ENCODE results near the gene MACROD1.

MACROD1 gene

GRCh38 chr11:64115531-64116522, 50.1 kb downstream of the MACROD1 start:
- TF ChIP-seq, protein P1, sequence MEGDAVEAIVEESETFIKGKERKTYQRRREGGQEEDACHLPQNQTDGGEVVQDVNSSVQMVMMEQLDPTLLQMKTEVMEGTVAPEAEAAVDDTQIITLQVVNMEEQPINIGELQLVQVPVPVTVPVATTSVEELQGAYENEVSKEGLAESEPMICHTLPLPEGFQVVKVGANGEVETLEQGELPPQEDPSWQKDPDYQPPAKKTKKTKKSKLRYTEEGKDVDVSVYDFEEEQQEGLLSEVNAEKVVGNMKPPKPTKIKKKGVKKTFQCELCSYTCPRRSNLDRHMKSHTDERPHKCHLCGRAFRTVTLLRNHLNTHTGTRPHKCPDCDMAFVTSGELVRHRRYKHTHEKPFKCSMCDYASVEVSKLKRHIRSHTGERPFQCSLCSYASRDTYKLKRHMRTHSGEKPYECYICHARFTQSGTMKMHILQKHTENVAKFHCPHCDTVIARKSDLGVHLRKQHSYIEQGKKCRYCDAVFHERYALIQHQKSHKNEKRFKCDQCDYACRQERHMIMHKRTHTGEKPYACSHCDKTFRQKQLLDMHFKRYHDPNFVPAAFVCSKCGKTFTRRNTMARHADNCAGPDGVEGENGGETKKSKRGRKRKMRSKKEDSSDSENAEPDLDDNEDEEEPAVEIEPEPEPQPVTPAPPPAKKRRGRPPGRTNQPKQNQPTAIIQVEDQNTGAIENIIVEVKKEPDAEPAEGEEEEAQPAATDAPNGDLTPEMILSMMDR (IDR thresholded peaks at IDR 0.05), result no peak
- TF ChIP-seq ZFX (IDR thresholded peaks at IDR 0.05; ENCODE audit: borderline replicate concordance), result no peak
- no peak overlapping the region for H3K27ac ChIP-seq

DNA sequence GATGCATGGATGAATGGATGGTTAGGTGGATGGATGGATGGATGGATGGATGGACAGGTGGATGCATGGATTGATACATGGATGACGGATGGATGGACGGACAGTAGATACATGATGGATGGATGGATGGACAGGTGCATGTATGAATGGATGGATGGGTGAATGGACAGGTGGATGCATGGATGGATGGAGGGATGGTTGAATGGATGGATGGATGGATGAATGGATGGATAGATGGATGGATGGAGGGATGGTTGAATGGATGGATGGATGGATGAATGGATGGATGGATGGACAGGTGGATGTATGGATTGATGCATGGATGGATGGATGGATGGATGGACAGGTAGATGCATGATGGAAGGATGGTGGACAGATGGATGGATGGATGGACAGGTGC, 51.7 kb downstream of the MACROD1 start:
- no peak overlapping the region for H3K27ac ChIP-seq
- TF ChIP-seq ZFX (IDR thresholded peaks at IDR 0.05; ENCODE audit: borderline replicate concordance), result no peak
- TF ChIP-seq, protein P1 (IDR thresholded peaks at IDR 0.05), result no peak

- no peak overlapping the region for H3K27ac ChIP-seq
- TF ChIP-seq, protein P1 (IDR thresholded peaks at IDR 0.05), result no peak
- TF ChIP-seq ZFX (IDR thresholded peaks at IDR 0.05; ENCODE audit: borderline replicate concordance), result no peak
Observed at GRCh38 chr11:64113462-64113780, 52.5 kb downstream of the MACROD1 start.

- no peak for TF ChIP-seq ZFX (IDR thresholded peaks at IDR 0.05; ENCODE audit: borderline replicate concordance)
- TF ChIP-seq, protein P1 (IDR thresholded peaks at IDR 0.05), result no peak
- no peak overlapping the region for H3K27ac ChIP-seq
Observed at GRCh38 chr11:64112771-64113461, 53.0 kb downstream of the MACROD1 start.

DNA sequence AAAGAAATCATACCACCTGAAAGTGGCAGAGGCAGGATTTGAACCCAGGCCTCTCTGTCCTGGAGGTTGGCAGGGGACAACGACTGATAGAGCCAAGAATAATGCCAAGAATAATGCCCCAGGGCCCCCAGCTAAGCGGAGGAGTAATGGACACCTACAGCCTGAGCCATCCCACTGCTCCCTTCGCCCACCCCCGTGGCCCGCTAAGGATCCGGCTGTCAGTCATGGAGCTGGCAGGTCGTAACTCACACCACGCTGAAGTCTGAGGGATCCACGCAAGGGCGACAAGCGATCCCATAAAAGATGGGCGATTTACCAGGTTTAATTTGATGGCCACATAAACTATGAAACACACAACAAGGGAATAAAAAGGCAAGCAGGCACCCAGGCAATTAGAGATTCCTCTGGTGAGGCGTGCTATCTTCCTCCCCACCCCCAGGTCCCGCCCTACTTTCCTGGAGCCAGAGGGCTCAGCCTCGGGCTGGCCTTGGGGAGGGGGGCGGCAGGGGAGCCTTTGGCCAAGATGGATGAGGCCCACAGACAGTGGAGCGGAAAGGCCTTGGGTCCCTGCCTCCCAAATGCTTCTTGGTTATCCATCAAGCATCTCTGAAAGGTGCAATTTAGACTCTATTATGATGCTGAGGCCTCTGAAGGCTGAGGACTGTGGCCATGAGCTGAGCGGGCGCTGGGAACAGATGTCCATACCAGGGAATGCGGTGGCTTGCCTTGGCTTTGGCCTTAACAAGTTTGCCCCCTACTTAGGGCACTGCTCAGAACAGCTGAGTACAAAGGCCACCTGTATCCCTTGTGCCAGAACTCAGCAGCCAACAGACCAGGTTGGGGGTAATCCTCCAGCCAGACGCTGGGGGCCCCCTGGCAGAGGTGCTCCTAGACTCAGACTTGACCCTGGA, 55.2 kb downstream of the MACROD1 start:
- TF ChIP-seq, protein P1 (IDR thresholded peaks at IDR 0.05), result no peak
- TF ChIP-seq ZFX (IDR thresholded peaks at IDR 0.05; ENCODE audit: borderline replicate concordance), result no peak

DNA sequence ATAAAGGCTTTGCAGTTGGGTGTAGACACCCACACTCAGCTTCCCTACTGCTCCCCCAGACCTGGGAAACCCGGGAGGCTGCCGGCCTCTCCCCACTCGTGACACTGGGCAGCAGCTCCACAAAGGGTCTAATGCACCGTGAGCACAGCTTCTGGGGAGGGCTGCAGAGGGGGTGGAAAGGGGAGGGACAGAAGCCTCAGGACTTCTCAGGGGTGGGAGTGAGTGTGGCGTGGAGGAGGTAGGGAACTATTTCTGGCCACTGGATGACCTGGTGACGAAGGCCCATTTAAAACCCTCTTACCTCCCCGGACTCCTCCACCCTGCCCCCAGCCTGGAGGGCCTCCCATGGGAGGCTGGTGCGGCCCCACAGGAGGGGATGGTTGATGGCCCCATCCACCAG, 56.6 kb downstream of the MACROD1 start:
- no peak for TF ChIP-seq ZFX (IDR thresholded peaks at IDR 0.05; ENCODE audit: borderline replicate concordance)
- TF ChIP-seq, protein P1 (IDR thresholded peaks at IDR 0.05), result no peak
- H3K27ac ChIP-seq, result no peak overlapping the region

More for the DNA sequence above, 55.2 kb downstream of the MACROD1 start:
- H3K27ac ChIP-seq, result no peak overlapping the region
